GM23338 (cell line): Measurements from ENCODE around the gene HTRA1. TPM values are rescaled to one million over a fixed set of nuclear protein-coding genes. Genes with fewer than 3 reads are reported as not detected.

Experiments
- ATAC-seq: fragments of 200-7000 bp; cut with Tn5 transposase; 3 replicates; pipeline ENCODE4 v1.9.1; 2020
- DNase-seq: peaks from one replicate; pipeline ENCODE4 v3.0.0-alpha.2; 2015; ENCODE audit warnings: low spot score
- H2AFZ ChIP-seq: fragments of 200-600 bp; sonication (generic); 2 replicates; pipeline ENCODE4 v1.8.0; 2016; ENCODE audit warnings: antibody characterized with exemption, mild to moderate bottlenecking, moderate library complexity
- H3F3A ChIP-seq: fragments of 200-600 bp; sonication (generic); replicated peaks from 2 replicates; pipeline ENCODE4 v1.8.0; 2017; ENCODE audit warnings: antibody characterized with exemption, mixed run types, low read depth
- H3K27ac ChIP-seq: fragments of 200-600 bp; sonication (generic); 2 replicates; pipeline ENCODE4 v1.6.1; 2016; ENCODE audit warnings: low read depth
- H3K27me3 ChIP-seq: fragments of 200-600 bp; sonication (generic); 2 replicates; pipeline ENCODE4 v1.8.0; 2016; ENCODE audit warnings: mild to moderate bottlenecking, mixed run types, moderate library complexity; ENCODE audit not compliant: insufficient read depth
- H3K36me3 ChIP-seq: fragments of 200-600 bp; sonication (generic); 2 replicates; pipeline ENCODE4 v1.8.0; 2016; ENCODE audit warnings: mild to moderate bottlenecking; ENCODE audit not compliant: insufficient read depth
- H3K4me1 ChIP-seq: fragments of 200-600 bp; sonication (generic); 2 replicates; pipeline ENCODE4 v1.8.0; 2016; ENCODE audit warnings: mild to moderate bottlenecking, moderate library complexity; ENCODE audit not compliant: insufficient read depth
- H3K4me2 ChIP-seq: fragments of 200-600 bp; sonication (generic); 2 replicates; pipeline ENCODE4 v1.7.1; 2017; ENCODE audit warnings: mixed run types
- H3K4me3 ChIP-seq: fragments of 200-600 bp; sonication (generic); 2 replicates; pipeline ENCODE4 v1.6.1; 2016; ENCODE audit warnings: mixed run types
- H3K79me2 ChIP-seq: fragments of 200-600 bp; sonication (generic); replicated peaks from 2 replicates; pipeline ENCODE4 v1.8.0; 2017; ENCODE audit warnings: mild to moderate bottlenecking; ENCODE audit not compliant: insufficient read depth
- H3K9me2 ChIP-seq: fragments of 200-600 bp; sonication (generic); 2 replicates; pipeline ENCODE4 v1.8.0; 2017; ENCODE audit not compliant: insufficient read depth
- H4K20me1 ChIP-seq: fragments of 200-600 bp; sonication (generic); replicated peaks from 2 replicates; pipeline ENCODE4 v1.8.0; 2017; ENCODE audit warnings: mild to moderate bottlenecking; ENCODE audit not compliant: insufficient read depth
- H3K27ac Mint-ChIP-seq: 2 replicates; pipeline ENCODE4 v1.8.0; 2020; ENCODE audit warnings: inconsistent platforms, mild to moderate bottlenecking, moderate library complexity, mixed read lengths
- H3K27me3 Mint-ChIP-seq: 3 replicates; pipeline ENCODE4 v1.8.0; 2022; ENCODE audit warnings: low read depth, mild to moderate bottlenecking, moderate library complexity, mixed read lengths, inconsistent platforms; ENCODE audit not compliant: insufficient read depth, poor library complexity
- H3K36me3 Mint-ChIP-seq: 3 replicates; pipeline ENCODE4 v1.8.0; 2021; ENCODE audit warnings: low read depth, mild to moderate bottlenecking, inconsistent platforms, moderate library complexity, mixed read lengths
- H3K4me1 Mint-ChIP-seq: 3 replicates; pipeline ENCODE4 v1.8.0; 2020; ENCODE audit warnings: mild to moderate bottlenecking, inconsistent platforms, mixed read lengths
- H3K4me3 Mint-ChIP-seq: 3 replicates; pipeline ENCODE4 v1.8.0; 2021; ENCODE audit warnings: moderate library complexity, mild to moderate bottlenecking, inconsistent platforms, mixed read lengths
- H3K9me3 Mint-ChIP-seq: 3 replicates; pipeline ENCODE4 v1.8.0; 2020; ENCODE audit warnings: moderate library complexity, mild to moderate bottlenecking, inconsistent platforms, mixed read lengths
- CREB1 ChIP-seq: fragments of 250-450 bp; sonication (Bioruptor Pico); IDR thresholded peaks from 2 replicates; pipeline ENCODE4 v1.5.0; 2020; ENCODE audit warnings: low read depth, mild to moderate bottlenecking, moderate library complexity
- EZH2 ChIP-seq: fragments of 200-600 bp; sonication (generic); IDR thresholded peaks from one replicate; pipeline ENCODE4 v1.8.0; 2017; ENCODE audit warnings: antibody characterized with exemption, mild to moderate bottlenecking, low read depth; ENCODE audit not compliant: unreplicated experiment
- EZH2phosphoT487 ChIP-seq: fragments of 200-600 bp; sonication (generic); IDR thresholded peaks from one replicate; pipeline ENCODE4 v1.8.1; 2018; ENCODE audit warnings: antibody characterized with exemption; ENCODE audit not compliant: unreplicated experiment
- JUNB ChIP-seq: IDR thresholded peaks from one replicate; pipeline ENCODE4 v1.6.1; 2016; ENCODE audit warnings: antibody characterized with exemption; ENCODE audit not compliant: unreplicated experiment
- NANOG ChIP-seq: IDR thresholded peaks from 2 replicates; pipeline ENCODE4 v1.6.1; 2016; ENCODE audit warnings: antibody characterized with exemption, borderline replicate concordance
- POLR2AphosphoS5 ChIP-seq: IDR thresholded peaks from 2 replicates; pipeline ENCODE4 v1.6.1; 2016; ENCODE audit warnings: antibody characterized with exemption, low read depth
- ZNF114 ChIP-seq: fragments of 250-450 bp; sonication (Bioruptor Pico); IDR thresholded peaks from 2 replicates; pipeline ENCODE4 v1.5.0; 2020; ENCODE audit warnings: mild to moderate bottlenecking, moderate library complexity
- ZNF331 ChIP-seq: fragments of 250-450 bp; sonication (Bioruptor Pico); IDR thresholded peaks from 2 replicates; pipeline ENCODE4 v1.5.0; 2020; ENCODE audit warnings: low read depth, mild to moderate bottlenecking, moderate library complexity
- polyA plus RNA-seq: library from polyadenylated mRNA; unstranded; fragments of >200 nt; fragmentation: Nextera tagmentation; extraction: Ambion mirVana; gene quantifications from 2 replicates; pipeline ENCODE4 v1.2.1, GENCODE V29; 2016
- total RNA-seq: library from RNA; depleted of rRNA; stranded (reverse); fragments of >200 nt; shearing (Covaris generic); gene quantifications from 2 replicates; pipeline ENCODE4 v1.2.3, GENCODE V29; 2014
- TF ChIP-seq, protein P1 (sequence below), 2 experiments: fragments of 200-600 bp in 1 of 2; sonication (generic) in 1 of 2; conservative IDR thresholded peaks; 2 replicates each; pipeline versions ENCODE4 v1.5.1 to v1.6.1; 2016 to 2017; ENCODE audit warnings: antibody characterized with exemption in 2 of 2, low read depth in 2 of 2, mild to moderate bottlenecking in 2 of 2, moderate library complexity in 1 of 2
- TF ChIP-seq, protein P2 (sequence below): IDR thresholded peaks from 2 replicates; pipeline ENCODE4 v1.6.1; 2016; ENCODE audit warnings: antibody characterized with exemption
- TF ChIP-seq, protein P3 (sequence below): fragments of 250-450 bp; sonication (Bioruptor Pico); IDR thresholded peaks from 2 replicates; pipeline ENCODE4 v1.5.0; 2020; ENCODE audit warnings: mild to moderate bottlenecking, moderate library complexity

The HTRA1 gene
- total and polyA plus RNA-seq, 2 experiments from 2014 or later = 8.1 to 16.1 TPM

DNA sequence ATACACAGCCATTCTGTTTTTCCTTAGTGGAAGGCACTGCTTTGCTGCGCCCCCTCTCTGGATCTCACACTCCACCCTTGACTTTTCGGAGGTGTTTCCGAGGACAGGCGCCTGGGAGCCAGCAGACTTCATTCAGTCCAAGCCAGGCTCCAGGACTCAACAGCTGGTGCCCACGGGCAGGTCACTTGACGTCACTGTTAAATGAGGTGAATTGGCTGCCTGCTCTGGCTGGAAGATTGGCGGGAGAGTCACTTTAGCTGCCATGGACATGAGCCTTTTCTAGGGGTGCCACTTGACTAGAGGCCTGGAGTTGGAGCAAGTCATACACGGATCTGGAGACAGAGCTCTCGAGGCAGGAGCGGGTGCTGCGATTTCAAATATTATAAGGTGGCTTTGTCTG, 3.2 kb downstream of the HTRA1 start (continued):
- TF ChIP-seq, protein P1, sequence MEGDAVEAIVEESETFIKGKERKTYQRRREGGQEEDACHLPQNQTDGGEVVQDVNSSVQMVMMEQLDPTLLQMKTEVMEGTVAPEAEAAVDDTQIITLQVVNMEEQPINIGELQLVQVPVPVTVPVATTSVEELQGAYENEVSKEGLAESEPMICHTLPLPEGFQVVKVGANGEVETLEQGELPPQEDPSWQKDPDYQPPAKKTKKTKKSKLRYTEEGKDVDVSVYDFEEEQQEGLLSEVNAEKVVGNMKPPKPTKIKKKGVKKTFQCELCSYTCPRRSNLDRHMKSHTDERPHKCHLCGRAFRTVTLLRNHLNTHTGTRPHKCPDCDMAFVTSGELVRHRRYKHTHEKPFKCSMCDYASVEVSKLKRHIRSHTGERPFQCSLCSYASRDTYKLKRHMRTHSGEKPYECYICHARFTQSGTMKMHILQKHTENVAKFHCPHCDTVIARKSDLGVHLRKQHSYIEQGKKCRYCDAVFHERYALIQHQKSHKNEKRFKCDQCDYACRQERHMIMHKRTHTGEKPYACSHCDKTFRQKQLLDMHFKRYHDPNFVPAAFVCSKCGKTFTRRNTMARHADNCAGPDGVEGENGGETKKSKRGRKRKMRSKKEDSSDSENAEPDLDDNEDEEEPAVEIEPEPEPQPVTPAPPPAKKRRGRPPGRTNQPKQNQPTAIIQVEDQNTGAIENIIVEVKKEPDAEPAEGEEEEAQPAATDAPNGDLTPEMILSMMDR (conservative IDR thresholded peaks at IDR 0.05; ENCODE audit: low read depth in 2 of 2) = no peak
- no peak for TF ChIP-seq EZH2
- no peak for TF ChIP-seq JUNB
- TF ChIP-seq, protein P2, sequence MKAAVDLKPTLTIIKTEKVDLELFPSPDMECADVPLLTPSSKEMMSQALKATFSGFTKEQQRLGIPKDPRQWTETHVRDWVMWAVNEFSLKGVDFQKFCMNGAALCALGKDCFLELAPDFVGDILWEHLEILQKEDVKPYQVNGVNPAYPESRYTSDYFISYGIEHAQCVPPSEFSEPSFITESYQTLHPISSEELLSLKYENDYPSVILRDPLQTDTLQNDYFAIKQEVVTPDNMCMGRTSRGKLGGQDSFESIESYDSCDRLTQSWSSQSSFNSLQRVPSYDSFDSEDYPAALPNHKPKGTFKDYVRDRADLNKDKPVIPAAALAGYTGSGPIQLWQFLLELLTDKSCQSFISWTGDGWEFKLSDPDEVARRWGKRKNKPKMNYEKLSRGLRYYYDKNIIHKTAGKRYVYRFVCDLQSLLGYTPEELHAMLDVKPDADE = no peak
- TF ChIP-seq EZH2phosphoT487 = no peak
- no peak for TF ChIP-seq ZNF331 (CRISPR knock-in tag)

DNA sequence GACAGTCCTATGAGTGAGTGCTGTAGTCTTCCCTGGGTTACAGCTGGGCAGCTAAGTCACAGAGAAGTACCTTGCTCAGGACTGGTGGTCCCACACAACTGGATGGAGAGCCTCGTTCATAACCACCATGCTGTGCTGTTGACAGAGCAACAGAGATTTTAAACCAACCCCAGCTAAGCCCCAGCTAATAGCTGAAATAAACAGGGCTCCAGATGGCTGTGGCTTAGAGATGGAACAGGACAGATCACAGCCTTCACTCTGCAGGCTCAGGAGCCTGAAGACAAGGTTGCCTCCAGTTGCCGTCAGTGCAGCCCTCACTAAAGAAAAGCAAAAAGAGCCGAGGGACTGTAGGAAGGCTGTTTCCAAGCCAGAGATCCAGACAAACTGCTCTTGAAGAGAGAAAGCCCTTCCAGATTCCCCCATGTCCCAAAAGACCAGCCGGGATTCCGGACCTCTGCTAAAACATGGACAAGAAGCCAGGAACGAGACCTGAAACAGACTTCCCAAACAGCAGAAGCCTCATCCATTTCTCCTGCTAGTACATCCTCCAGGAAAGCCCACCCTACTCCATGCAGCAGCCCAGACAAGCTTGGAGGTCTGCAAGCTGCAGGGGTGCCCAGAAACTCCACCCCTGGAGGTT, 4.2 kb downstream of the HTRA1 start:
- H3K4me2 ChIP-seq = no peak overlapping the region
- no peak overlapping the region for H3K4me3 ChIP-seq
- DNase-seq (no peak), ATAC-seq (no peak)
- H3K27ac ChIP-seq = no peak overlapping the region
- no peaks in the 10 kb centered on the region; the same call in 1 of the 2 replicates for H4K20me1 ChIP-seq
- peaks cover 6% of the 10 kb centered on the region for H3K4me1 ChIP-seq
- H2AFZ ChIP-seq = no peak overlapping the region
- Mint-ChIP-seq H3K9me3 (no peaks in the 10 kb centered on the region), H3K36me3 (no peaks in the 10 kb centered on the region; the same call in 2 of the 3 replicates), H3K4me1 (peaks cover 17% of the 10 kb centered on the region), H3K27me3 (peaks cover 35% of the 10 kb centered on the region), H3K4me3 (no peak overlapping the region), H3K27ac (no peak overlapping the region)
- H3K27me3 ChIP-seq = peaks cover 34% of the 10 kb centered on the region
- H3K79me2 ChIP-seq = no peaks in the 10 kb centered on the region
- H3K36me3 ChIP-seq = no peaks in the 10 kb centered on the region
- 0 out of 2 replicates have a peak, but pooled peaks cover 4% of the 10 kb centered on the region for H3F3A ChIP-seq
- no peak for TF ChIP-seq ZNF114 (CRISPR knock-in tag)
- TF ChIP-seq, protein P1 (conservative IDR thresholded peaks at IDR 0.05; ENCODE audit: low read depth in 2 of 2) = no peak
- TF ChIP-seq, protein P2 = no peak
- TF ChIP-seq, protein P3, sequence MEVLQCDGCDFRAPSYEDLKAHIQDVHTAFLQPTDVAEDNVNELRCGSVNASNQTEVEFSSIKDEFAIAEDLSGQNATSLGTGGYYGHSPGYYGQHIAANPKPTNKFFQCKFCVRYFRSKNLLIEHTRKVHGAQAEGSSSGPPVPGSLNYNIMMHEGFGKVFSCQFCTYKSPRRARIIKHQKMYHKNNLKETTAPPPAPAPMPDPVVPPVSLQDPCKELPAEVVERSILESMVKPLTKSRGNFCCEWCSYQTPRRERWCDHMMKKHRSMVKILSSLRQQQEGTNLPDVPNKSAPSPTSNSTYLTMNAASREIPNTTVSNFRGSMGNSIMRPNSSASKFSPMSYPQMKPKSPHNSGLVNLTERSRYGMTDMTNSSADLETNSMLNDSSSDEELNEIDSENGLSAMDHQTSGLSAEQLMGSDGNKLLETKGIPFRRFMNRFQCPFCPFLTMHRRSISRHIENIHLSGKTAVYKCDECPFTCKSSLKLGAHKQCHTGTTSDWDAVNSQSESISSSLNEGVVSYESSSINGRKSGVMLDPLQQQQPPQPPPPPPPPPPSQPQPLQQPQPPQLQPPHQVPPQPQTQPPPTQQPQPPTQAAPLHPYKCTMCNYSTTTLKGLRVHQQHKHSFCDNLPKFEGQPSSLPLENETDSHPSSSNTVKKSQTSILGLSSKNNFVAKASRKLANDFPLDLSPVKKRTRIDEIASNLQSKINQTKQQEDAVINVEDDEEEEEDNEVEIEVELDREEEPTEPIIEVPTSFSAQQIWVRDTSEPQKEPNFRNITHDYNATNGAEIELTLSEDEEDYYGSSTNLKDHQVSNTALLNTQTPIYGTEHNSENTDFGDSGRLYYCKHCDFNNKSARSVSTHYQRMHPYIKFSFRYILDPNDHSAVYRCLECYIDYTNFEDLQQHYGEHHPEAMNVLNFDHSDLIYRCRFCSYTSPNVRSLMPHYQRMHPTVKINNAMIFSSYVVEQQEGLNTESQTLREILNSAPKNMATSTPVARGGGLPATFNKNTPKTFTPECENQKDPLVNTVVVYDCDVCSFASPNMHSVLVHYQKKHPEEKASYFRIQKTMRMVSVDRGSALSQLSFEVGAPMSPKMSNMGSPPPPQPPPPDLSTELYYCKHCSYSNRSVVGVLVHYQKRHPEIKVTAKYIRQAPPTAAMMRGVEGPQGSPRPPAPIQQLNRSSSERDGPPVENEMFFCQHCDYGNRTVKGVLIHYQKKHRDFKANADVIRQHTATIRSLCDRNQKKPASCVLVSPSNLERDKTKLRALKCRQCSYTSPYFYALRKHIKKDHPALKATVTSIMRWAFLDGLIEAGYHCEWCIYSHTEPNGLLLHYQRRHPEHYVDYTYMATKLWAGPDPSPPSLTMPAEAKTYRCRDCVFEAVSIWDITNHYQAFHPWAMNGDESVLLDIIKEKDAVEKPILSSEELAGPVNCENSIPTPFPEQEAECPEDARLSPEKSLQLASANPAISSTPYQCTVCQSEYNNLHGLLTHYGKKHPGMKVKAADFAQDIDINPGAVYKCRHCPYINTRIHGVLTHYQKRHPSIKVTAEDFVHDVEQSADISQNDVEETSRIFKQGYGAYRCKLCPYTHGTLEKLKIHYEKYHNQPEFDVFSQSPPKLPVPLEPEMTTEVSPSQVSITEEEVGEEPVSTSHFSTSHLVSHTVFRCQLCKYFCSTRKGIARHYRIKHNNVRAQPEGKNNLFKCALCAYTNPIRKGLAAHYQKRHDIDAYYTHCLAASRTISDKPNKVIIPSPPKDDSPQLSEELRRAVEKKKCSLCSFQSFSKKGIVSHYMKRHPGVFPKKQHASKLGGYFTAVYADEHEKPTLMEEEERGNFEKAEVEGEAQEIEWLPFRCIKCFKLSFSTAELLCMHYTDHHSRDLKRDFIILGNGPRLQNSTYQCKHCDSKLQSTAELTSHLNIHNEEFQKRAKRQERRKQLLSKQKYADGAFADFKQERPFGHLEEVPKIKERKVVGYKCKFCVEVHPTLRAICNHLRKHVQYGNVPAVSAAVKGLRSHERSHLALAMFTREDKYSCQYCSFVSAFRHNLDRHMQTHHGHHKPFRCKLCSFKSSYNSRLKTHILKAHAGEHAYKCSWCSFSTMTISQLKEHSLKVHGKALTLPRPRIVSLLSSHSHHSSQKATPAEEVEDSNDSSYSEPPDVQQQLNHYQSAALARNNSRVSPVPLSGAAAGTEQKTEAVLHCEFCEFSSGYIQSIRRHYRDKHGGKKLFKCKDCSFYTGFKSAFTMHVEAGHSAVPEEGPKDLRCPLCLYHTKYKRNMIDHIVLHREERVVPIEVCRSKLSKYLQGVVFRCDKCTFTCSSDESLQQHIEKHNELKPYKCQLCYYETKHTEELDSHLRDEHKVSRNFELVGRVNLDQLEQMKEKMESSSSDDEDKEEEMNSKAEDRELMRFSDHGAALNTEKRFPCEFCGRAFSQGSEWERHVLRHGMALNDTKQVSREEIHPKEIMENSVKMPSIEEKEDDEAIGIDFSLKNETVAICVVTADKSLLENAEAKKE (CRISPR knock-in tag) = no peak
- no peak for TF ChIP-seq CREB1
- no peak for TF ChIP-seq POLR2AphosphoS5
- no peak for TF ChIP-seq ZNF331 (CRISPR knock-in tag)
- TF ChIP-seq NANOG = no peak
- TF ChIP-seq EZH2 = no peak
- TF ChIP-seq JUNB = no peak
- no peaks in the 10 kb centered on the region for H3K9me2 ChIP-seq
